ENCODE measurements around the gene TRIB2. TPM values are rescaled to one million over a fixed set of nuclear protein-coding genes. Genes with fewer than 3 reads are reported as not detected.

Gene TRIB2
- total RNA-seq, 6 donors from 2014 or later = 25.4 to 104 (median 42.4) TPM

DNA sequence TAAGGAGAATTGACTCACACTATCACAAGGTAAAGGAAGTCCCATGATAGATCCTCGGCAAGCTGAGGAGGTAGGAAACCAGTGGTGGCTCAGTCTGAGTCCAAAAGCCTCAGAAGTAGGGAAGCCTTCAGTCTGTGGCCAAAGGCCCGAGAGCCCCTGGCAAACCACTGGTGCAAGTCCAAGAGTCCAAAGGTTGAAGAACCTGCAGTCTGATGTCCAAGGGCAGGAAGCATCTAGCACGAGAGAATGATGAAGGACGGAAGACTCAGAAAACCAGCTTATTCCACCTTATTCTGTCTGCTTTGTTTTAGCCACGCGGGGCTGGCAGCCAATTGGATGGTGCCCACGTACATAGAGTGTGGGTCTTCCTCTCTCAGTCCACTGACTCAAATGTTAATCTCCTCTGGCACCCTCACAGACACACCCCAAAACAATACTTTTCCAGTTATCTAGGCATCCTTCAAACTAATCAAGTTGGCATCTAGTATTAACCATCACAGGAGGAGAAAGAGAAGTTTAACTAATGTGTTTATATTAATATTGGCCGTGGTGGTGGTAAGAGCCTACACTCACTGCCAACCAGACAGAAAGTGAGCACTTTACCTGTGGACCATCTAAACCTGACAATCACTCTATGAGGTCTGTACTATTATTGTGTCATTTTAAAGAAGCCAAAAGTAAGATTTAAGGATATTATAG is 8.1 kb upstream of the TRIB2 start:
- 94 to 95% methylated on average over 8 of the region's 8 CpGs for WGBS, 2 donors
- no peak for ATAC-seq (ENCODE audit: low FRiP score in 2 of 2)

DNA sequence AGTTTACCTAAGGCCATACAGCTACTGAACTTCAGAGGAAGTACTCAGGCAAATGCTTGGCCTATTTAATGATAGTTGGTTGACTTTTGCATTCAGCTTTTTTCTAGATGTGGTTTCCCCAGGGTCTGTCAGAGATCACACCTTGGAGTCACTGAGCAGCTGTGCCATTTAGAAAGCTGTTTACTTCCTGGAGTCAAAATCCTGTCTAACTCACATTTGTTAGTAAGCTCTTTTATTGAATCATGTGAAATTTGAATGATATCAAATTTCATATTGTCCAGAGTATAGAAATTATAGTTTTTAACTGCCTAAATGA is 7.6 kb upstream of the TRIB2 start:
- H3K9me3 ChIP-seq = no peaks in the 10 kb centered on the region
- TF ChIP-seq, protein P1, sequence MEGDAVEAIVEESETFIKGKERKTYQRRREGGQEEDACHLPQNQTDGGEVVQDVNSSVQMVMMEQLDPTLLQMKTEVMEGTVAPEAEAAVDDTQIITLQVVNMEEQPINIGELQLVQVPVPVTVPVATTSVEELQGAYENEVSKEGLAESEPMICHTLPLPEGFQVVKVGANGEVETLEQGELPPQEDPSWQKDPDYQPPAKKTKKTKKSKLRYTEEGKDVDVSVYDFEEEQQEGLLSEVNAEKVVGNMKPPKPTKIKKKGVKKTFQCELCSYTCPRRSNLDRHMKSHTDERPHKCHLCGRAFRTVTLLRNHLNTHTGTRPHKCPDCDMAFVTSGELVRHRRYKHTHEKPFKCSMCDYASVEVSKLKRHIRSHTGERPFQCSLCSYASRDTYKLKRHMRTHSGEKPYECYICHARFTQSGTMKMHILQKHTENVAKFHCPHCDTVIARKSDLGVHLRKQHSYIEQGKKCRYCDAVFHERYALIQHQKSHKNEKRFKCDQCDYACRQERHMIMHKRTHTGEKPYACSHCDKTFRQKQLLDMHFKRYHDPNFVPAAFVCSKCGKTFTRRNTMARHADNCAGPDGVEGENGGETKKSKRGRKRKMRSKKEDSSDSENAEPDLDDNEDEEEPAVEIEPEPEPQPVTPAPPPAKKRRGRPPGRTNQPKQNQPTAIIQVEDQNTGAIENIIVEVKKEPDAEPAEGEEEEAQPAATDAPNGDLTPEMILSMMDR (IDR thresholded peaks at IDR 0.05) = no peak
- no peak for TF ChIP-seq POLR2A (IDR thresholded peaks at IDR 0.05)
- DNase-seq (no peak), ATAC-seq (ENCODE audit: low FRiP score in 2 of 2) (no peak)
- H3K27ac ChIP-seq = no peak overlapping the region
- H3K4me1 ChIP-seq = peaks cover 0 to 14% (median 3%) of the 10 kb centered on the region in 4 donors
- no peak overlapping the region for H3K4me3 ChIP-seq
- H3K36me3 ChIP-seq = no peaks in the 10 kb centered on the region
- H3K27me3 ChIP-seq = no peaks in the 10 kb centered on the region

More for the DNA sequence above, 8.1 kb upstream of the TRIB2 start:
- Histone ChIP-seq H3K4me1 (peaks cover 0 to 14% (median 3%) of the 10 kb centered on the region in 4 donors), H3K4me3 (no peak overlapping the region), H3K27ac (no peak overlapping the region), H3K27me3 (no peaks in the 10 kb centered on the region), H3K9me3 (no peaks in the 10 kb centered on the region), H3K36me3 (no peaks in the 10 kb centered on the region)
- no peak for DNase-seq
- TF ChIP-seq POLR2A (IDR thresholded peaks at IDR 0.05) (no peak), EP300 (IDR thresholded peaks at IDR 0.05) (no peak), POLR2AphosphoS5 (IDR thresholded peaks at IDR 0.05) (no peak)
- TF ChIP-seq, protein P1 (IDR thresholded peaks at IDR 0.05) = no peak

DNA sequence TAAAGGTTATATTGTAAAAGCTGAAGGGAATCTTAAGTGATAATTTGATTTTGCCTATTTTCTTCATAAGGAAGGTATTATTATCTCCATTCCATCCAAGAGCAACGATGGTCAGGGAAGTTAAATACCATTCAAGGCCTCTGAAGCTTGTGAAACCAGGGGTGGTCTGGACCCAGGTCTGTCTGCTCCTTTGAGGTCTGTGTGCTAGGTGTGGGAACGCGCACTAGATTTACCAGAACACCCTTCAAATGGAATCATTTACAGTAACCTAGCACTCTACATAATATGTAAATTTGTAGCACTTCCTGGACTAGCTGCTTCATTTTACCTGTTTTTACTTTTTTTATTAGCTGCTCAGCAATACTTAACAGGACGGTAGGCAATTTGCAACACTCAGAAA is 6.4 kb upstream of the TRIB2 start:
- Histone ChIP-seq H3K27me3 (no peaks in the 10 kb centered on the region), H3K9me3 (no peaks in the 10 kb centered on the region), H3K27ac (peak overlapping the region in 1 of 4 donors; percentile 28), H3K36me3 (no peaks in the 10 kb centered on the region), H3K4me1 (peaks cover 4 to 20% (median 10%) of the 10 kb centered on the region in 4 donors), H3K4me3 (no peak overlapping the region)
- DNase-seq (no peak), ATAC-seq (ENCODE audit: low FRiP score in 2 of 2) (no peak)
- WGBS, 2 donors = 69 to 70% methylated on average over 4 of the region's 4 CpGs
- TF ChIP-seq POLR2AphosphoS5 (IDR thresholded peaks at IDR 0.05) = no peak
- TF ChIP-seq EP300 (IDR thresholded peaks at IDR 0.05) = no peak
- TF ChIP-seq, protein P1 (IDR thresholded peaks at IDR 0.05) = no peak
- no peak for TF ChIP-seq POLR2A (IDR thresholded peaks at IDR 0.05)

DNA sequence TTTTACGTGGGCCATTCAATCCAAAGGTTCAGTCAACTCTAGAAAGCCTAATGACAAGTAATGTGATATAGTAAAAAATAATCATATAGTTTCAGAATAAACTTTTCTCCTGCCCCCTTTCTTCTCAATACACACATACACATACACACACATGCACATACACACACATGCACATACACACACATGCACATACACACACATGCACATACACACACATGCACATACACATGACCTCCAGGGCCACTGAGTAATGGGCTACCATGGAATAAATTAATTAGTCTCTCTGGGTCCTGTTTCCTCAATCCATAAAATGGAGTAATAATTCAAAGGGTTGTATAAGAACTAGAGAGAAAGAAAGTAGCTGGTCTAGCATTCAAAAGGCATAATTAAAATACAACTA is 5.4 kb upstream of the TRIB2 start:
- H3K27ac ChIP-seq = no peak overlapping the region
- H3K4me3 ChIP-seq = no peak overlapping the region
- peaks cover 11 to 25% (median 17%) of the 10 kb centered on the region in 4 donors for H3K4me1 ChIP-seq
- no peaks in the 10 kb centered on the region for H3K27me3 ChIP-seq
- no peak for ATAC-seq (ENCODE audit: low FRiP score in 2 of 2)
- DNase-seq = no peak
- no peaks in the 10 kb centered on the region for H3K36me3 ChIP-seq
- 95 to 97% methylated on average over 1 of the region's 1 CpG for WGBS, 2 donors
- TF ChIP-seq, protein P1 (IDR thresholded peaks at IDR 0.05) = no peak
- no peak for TF ChIP-seq EP300 (IDR thresholded peaks at IDR 0.05)
- no peak for TF ChIP-seq POLR2A (IDR thresholded peaks at IDR 0.05)
- no peak for TF ChIP-seq POLR2AphosphoS5 (IDR thresholded peaks at IDR 0.05)
- no peaks in the 10 kb centered on the region for H3K9me3 ChIP-seq

DNA sequence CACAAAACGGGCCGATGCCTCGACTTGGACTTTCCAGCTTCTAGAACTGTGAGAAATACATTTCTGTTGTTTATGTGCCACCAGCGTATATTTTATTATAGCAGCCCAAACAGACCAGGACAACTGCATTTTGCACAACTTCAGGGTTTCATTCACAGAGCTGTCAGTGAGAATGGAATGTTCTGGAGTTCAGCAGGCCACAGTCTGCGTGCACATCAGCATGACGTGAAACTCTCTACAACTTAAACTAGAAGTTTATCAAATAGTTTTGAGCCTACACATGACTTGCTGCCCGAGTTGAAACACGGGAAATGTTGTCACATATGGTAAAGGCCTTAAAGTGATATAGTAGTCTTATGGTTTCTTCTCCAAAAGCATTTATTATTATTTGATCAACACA is 3.9 kb upstream of the TRIB2 start:
- ATAC-seq (ENCODE audit: low FRiP score in 2 of 2) (no peak), DNase-seq (no peak)
- TF ChIP-seq POLR2AphosphoS5 (IDR thresholded peaks at IDR 0.05) (no peak), EP300 (IDR thresholded peaks at IDR 0.05) (no peak)

More for the DNA sequence above, 3.9 kb upstream of the TRIB2 start:
- no peaks in the 10 kb centered on the region for H3K36me3 ChIP-seq
- no peak overlapping the region for H3K27ac ChIP-seq
- H3K27me3 ChIP-seq = no peaks in the 10 kb centered on the region
- H3K9me3 ChIP-seq = no peaks in the 10 kb centered on the region
- no peak overlapping the region for H3K4me3 ChIP-seq
- WGBS, 2 donors = 83 to 93% methylated on average over 8 of the region's 8 CpGs
- H3K4me1 ChIP-seq = peaks cover 11 to 25% (median 18%) of the 10 kb centered on the region in 4 donors

Data from upper lobe of left lung (tissue), 6 donors.